HG03135 (cell line): ENCODE results near the gene CALU.

ENCODE experiments used
- ATAC-seq: cut with Tn5 transposase; IDR thresholded peaks from one replicate; pipeline ENCODE4 v1.9.1; 2021; ENCODE audit warnings: mild to moderate bottlenecking, moderate library complexity; ENCODE audit not compliant: unreplicated experiment

CALU gene

GRCh38 chr7:128807191-128807590 is 68.0 kb downstream of the CALU start:
- no peak for ATAC-seq

GRCh38 chr7:128809363-128809762 is 70.2 kb downstream of the CALU start:
- ATAC-seq, result no peak

- no peak for ATAC-seq
Measured at GRCh38 chr7:128810473-128810872, 71.3 kb downstream of the CALU start.

- no peak for ATAC-seq
Measured at GRCh38 chr7:128810997-128811396, 71.8 kb downstream of the CALU start.

GRCh38 chr7:128811631-128812430 is 72.7 kb downstream of the CALU start:
- no peak for ATAC-seq

- no peak for ATAC-seq
Measured at GRCh38 chr7:128812514-128813168, 73.5 kb downstream of the CALU start.

- no peak for ATAC-seq
Measured at GRCh38 chr7:128814499-128814898, 75.3 kb downstream of the CALU start.

GRCh38 chr7:128815289-128815942 is 76.3 kb downstream of the CALU start:
- ATAC-seq, result no peak

- no peak for ATAC-seq
Measured at GRCh38 chr7:128818694-128819093, 79.5 kb downstream of the CALU start.
